ENCODE results near the gene PACS1. TPM values are rescaled to one million over a fixed set of nuclear protein-coding genes. Genes with fewer than 3 reads are reported as not detected.

The PACS1 gene
- total RNA-seq, 1 donor from 2014 or later: 30.6 TPM

DNA sequence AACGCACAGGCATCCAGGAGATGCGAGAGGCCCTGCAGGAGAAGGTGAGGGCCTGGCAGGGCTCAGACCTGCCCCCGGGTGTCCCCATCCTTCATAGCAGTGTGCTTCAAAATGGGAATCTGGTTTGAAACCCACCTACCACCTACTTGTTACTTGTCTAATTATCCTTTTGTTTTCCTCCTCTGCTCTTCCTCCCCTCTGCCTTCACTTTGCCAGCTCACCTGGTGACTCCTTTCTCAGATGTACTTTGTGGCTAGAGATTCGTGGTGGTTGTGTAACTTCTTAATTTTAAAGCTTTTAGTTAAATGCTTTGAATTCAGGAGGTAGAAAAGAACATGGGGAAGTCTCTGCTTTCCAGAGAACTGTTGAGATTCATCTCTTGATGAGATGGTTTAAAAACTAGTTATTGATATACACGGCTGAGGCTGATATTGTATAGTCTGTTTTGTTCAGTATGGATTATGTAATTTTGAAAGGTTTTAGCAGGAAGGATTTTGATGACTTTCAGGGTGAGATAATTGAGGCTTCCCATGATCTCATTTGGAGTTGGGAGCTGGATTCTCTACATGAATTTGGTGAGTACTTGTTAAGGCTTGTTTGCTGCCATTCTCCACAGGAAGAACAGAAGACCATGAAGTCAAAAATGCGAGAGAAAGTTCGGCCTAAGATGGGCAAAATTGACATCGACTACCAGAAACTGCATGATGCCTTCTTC lies 9.9 kb upstream of the PACS1 start:
- Mint-ChIP-seq H3K9me3 (ENCODE audit: unreplicated experiment) (peaks cover 4% of the 10 kb centered on the region), H3K4me3 (ENCODE audit: unreplicated experiment) (no peak overlapping the region), H3K4me1 (ENCODE audit: low read depth, unreplicated experiment) (no peaks in the 10 kb centered on the region), H3K36me3 (ENCODE audit: unreplicated experiment) (peaks cover 4% of the 10 kb centered on the region), H3K27me3 (ENCODE audit: unreplicated experiment) (peaks cover 2% of the 10 kb centered on the region), H3K27ac (ENCODE audit: unreplicated experiment) (no peak overlapping the region)
- TF ChIP-seq, protein P1, sequence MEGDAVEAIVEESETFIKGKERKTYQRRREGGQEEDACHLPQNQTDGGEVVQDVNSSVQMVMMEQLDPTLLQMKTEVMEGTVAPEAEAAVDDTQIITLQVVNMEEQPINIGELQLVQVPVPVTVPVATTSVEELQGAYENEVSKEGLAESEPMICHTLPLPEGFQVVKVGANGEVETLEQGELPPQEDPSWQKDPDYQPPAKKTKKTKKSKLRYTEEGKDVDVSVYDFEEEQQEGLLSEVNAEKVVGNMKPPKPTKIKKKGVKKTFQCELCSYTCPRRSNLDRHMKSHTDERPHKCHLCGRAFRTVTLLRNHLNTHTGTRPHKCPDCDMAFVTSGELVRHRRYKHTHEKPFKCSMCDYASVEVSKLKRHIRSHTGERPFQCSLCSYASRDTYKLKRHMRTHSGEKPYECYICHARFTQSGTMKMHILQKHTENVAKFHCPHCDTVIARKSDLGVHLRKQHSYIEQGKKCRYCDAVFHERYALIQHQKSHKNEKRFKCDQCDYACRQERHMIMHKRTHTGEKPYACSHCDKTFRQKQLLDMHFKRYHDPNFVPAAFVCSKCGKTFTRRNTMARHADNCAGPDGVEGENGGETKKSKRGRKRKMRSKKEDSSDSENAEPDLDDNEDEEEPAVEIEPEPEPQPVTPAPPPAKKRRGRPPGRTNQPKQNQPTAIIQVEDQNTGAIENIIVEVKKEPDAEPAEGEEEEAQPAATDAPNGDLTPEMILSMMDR (IDR thresholded peaks at IDR 0.05; ENCODE audit: partially characterized antibody, unreplicated experiment): no peak
- no peak for DNase-seq

- Mint-ChIP-seq H3K9me3 (ENCODE audit: unreplicated experiment) (peaks cover 4% of the 10 kb centered on the region), H3K4me1 (ENCODE audit: low read depth, unreplicated experiment) (no peaks in the 10 kb centered on the region), H3K36me3 (ENCODE audit: unreplicated experiment) (peaks cover 4% of the 10 kb centered on the region), H3K27ac (ENCODE audit: unreplicated experiment) (no peak overlapping the region), H3K27me3 (ENCODE audit: unreplicated experiment) (no peaks in the 10 kb centered on the region), H3K4me3 (ENCODE audit: unreplicated experiment) (no peak overlapping the region)
- no peak for DNase-seq
- TF ChIP-seq, protein P1 (IDR thresholded peaks at IDR 0.05; ENCODE audit: partially characterized antibody, unreplicated experiment): no peak
These were observed 8.8 kb upstream of the PACS1 start for GRCh38 chr11:66061268-66061667.

- peaks cover 4% of the 10 kb centered on the region for H3K36me3 Mint-ChIP-seq (ENCODE audit: unreplicated experiment)
- no peak overlapping the region for H3K4me3 Mint-ChIP-seq (ENCODE audit: unreplicated experiment)
- H3K27me3 Mint-ChIP-seq (ENCODE audit: unreplicated experiment): no peaks in the 10 kb centered on the region
- no peak overlapping the region for H3K27ac Mint-ChIP-seq (ENCODE audit: unreplicated experiment)
- DNase-seq: no peak
- peaks cover 4% of the 10 kb centered on the region for H3K9me3 Mint-ChIP-seq (ENCODE audit: unreplicated experiment)
- H3K4me1 Mint-ChIP-seq (ENCODE audit: low read depth, unreplicated experiment): no peaks in the 10 kb centered on the region
- TF ChIP-seq, protein P1 (IDR thresholded peaks at IDR 0.05; ENCODE audit: partially characterized antibody, unreplicated experiment): no peak
These were observed 7.7 kb upstream of the PACS1 start for GRCh38 chr11:66062408-66062807.

GRCh38 chr11:66063900-66064299 lies 6.2 kb upstream of the PACS1 start:
- Mint-ChIP-seq H3K4me3 (ENCODE audit: unreplicated experiment) (no peak overlapping the region), H3K4me1 (ENCODE audit: low read depth, unreplicated experiment) (peaks cover 7% of the 10 kb centered on the region), H3K36me3 (ENCODE audit: unreplicated experiment) (peaks cover 4% of the 10 kb centered on the region), H3K27ac (ENCODE audit: unreplicated experiment) (no peak overlapping the region), H3K9me3 (ENCODE audit: unreplicated experiment) (peaks cover 9% of the 10 kb centered on the region), H3K27me3 (ENCODE audit: unreplicated experiment) (no peaks in the 10 kb centered on the region)
- no peak for DNase-seq
- TF ChIP-seq, protein P1 (IDR thresholded peaks at IDR 0.05; ENCODE audit: partially characterized antibody, unreplicated experiment): no peak

- peaks cover 14% of the 10 kb centered on the region for H3K9me3 Mint-ChIP-seq (ENCODE audit: unreplicated experiment)
- peaks cover 13% of the 10 kb centered on the region for H3K4me1 Mint-ChIP-seq (ENCODE audit: low read depth, unreplicated experiment)
- no peak for DNase-seq
- no peak overlapping the region for H3K27ac Mint-ChIP-seq (ENCODE audit: unreplicated experiment)
- TF ChIP-seq, protein P1 (IDR thresholded peaks at IDR 0.05; ENCODE audit: partially characterized antibody, unreplicated experiment): no peak
- peaks cover 5% of the 10 kb centered on the region for H3K27me3 Mint-ChIP-seq (ENCODE audit: unreplicated experiment)
- peaks cover 8% of the 10 kb centered on the region for H3K36me3 Mint-ChIP-seq (ENCODE audit: unreplicated experiment)
- no peak overlapping the region for H3K4me3 Mint-ChIP-seq (ENCODE audit: unreplicated experiment)
These were observed 5.5 kb upstream of the PACS1 start for GRCh38 chr11:66064571-66064970.

Measured in glutamatergic neuron (in vitro differentiated cells).